Measurements from ENCODE around the gene ASCC3.

ASCC3 gene

GRCh38 chr6:100877851-100878250 is 3.3 kb downstream of the ASCC3 start:
- in situ Hi-C loops (cut with MboI; ENCODE audit: low pct_unique_long_range_greater_than_20kb, low sequenced_read_pairs, unreplicated experiment): no loop called here
- TF ChIP-seq CTCF (IDR thresholded peaks at IDR 0.05; ENCODE audit: extremely low read depth, insufficient read depth, missing control alignments): no peak
- no peak for DNase-seq (ENCODE audit: low spot score)

GRCh38 chr6:100876251-100876650 is 4.9 kb downstream of the ASCC3 start:
- in situ Hi-C loops (cut with MboI; ENCODE audit: low pct_unique_long_range_greater_than_20kb, low sequenced_read_pairs, unreplicated experiment): no loop called here
- no peak for DNase-seq (ENCODE audit: low spot score)
- no peak for TF ChIP-seq CTCF (IDR thresholded peaks at IDR 0.05; ENCODE audit: extremely low read depth, insufficient read depth, missing control alignments)

- in situ Hi-C loops (cut with MboI; ENCODE audit: low pct_unique_long_range_greater_than_20kb, low sequenced_read_pairs, unreplicated experiment): no loop called here
- TF ChIP-seq CTCF (IDR thresholded peaks at IDR 0.05; ENCODE audit: extremely low read depth, insufficient read depth, missing control alignments): no peak
- DNase-seq (ENCODE audit: low spot score): no peak
These were observed 15.6 kb downstream of the ASCC3 start for GRCh38 chr6:100865525-100865924.

GRCh38 chr6:100862063-100862462 is 19.1 kb downstream of the ASCC3 start:
- no peak for DNase-seq (ENCODE audit: low spot score)
- in situ Hi-C loops (cut with MboI; ENCODE audit: low pct_unique_long_range_greater_than_20kb, low sequenced_read_pairs, unreplicated experiment): no loop called here
- TF ChIP-seq CTCF (IDR thresholded peaks at IDR 0.05; ENCODE audit: extremely low read depth, insufficient read depth, missing control alignments): no peak

GRCh38 chr6:100856146-100856545 is 25.0 kb downstream of the ASCC3 start:
- no peak for TF ChIP-seq CTCF (IDR thresholded peaks at IDR 0.05; ENCODE audit: extremely low read depth, insufficient read depth, missing control alignments)
- DNase-seq (ENCODE audit: low spot score): no peak
- in situ Hi-C loops (cut with MboI; ENCODE audit: low pct_unique_long_range_greater_than_20kb, low sequenced_read_pairs, unreplicated experiment): no loop called here

GRCh38 chr6:100851819-100852218 is 29.3 kb downstream of the ASCC3 start:
- in situ Hi-C loops (cut with MboI; ENCODE audit: low pct_unique_long_range_greater_than_20kb, low sequenced_read_pairs, unreplicated experiment): no loop called here
- TF ChIP-seq CTCF (IDR thresholded peaks at IDR 0.05; ENCODE audit: extremely low read depth, insufficient read depth, missing control alignments): no peak
- DNase-seq (ENCODE audit: low spot score): no peak

GRCh38 chr6:100850174-100850573 is 31.0 kb downstream of the ASCC3 start:
- DNase-seq (ENCODE audit: low spot score): no peak
- no peak for TF ChIP-seq CTCF (IDR thresholded peaks at IDR 0.05; ENCODE audit: extremely low read depth, insufficient read depth, missing control alignments)
- in situ Hi-C loops (cut with MboI; ENCODE audit: low pct_unique_long_range_greater_than_20kb, low sequenced_read_pairs, unreplicated experiment): no loop called here

Data from GM13977 (cell line).